ENCODE data around the gene PCBP3.

Gene PCBP3

GRCh38 chr21:45899317-45900033, 255.9 kb downstream of the PCBP3 start:
- DNase-seq: no peak

- no peak for DNase-seq
Measured at GRCh38 chr21:45900034-45900868, 256.7 kb downstream of the PCBP3 start.

GRCh38 chr21:45901061-45901690, 257.7 kb downstream of the PCBP3 start:
- no peak for DNase-seq

GRCh38 chr21:45902292-45902995, 258.9 kb downstream of the PCBP3 start:
- DNase-seq: no peak

GRCh38 chr21:45905196-45905595, 261.7 kb downstream of the PCBP3 start:
- DNase-seq: no peak

GRCh38 chr21:45906196-45906805, 262.8 kb downstream of the PCBP3 start:
- DNase-seq: no peak

GRCh38 chr21:45906859-45907258, 263.3 kb downstream of the PCBP3 start:
- no peak for DNase-seq

GRCh38 chr21:45908536-45909237, 265.2 kb downstream of the PCBP3 start:
- DNase-seq: no peak

- no peak for DNase-seq
Measured at GRCh38 chr21:45909238-45909988, 265.9 kb downstream of the PCBP3 start.

- no peak for DNase-seq
Measured at GRCh38 chr21:45910155-45910547, 266.6 kb downstream of the PCBP3 start.

GRCh38 chr21:45910548-45911221, 267.2 kb downstream of the PCBP3 start:
- DNase-seq: no peak

- no peak for DNase-seq
Measured at GRCh38 chr21:45911806-45912325, 268.3 kb downstream of the PCBP3 start.

GRCh38 chr21:45912611-45913417, 269.3 kb downstream of the PCBP3 start:
- DNase-seq: no peak

- no peak for DNase-seq
Measured at GRCh38 chr21:45913418-45913765, 269.9 kb downstream of the PCBP3 start.

GRCh38 chr21:45913886-45914285, 270.4 kb downstream of the PCBP3 start:
- DNase-seq: no peak

- DNase-seq: no peak
Measured at GRCh38 chr21:45914321-45914845, 270.9 kb downstream of the PCBP3 start.

- DNase-seq: no peak
Measured at GRCh38 chr21:45916011-45916840, 272.7 kb downstream of the PCBP3 start.

- no peak for DNase-seq
Measured at GRCh38 chr21:45917241-45917640, 273.7 kb downstream of the PCBP3 start.

Data from CD4-positive, alpha-beta T cell treated with Interleukin-1 beta for 1 hour (primary cell).